GM19452 (cell line): Measurements from ENCODE around the gene IFT122.
"Not testable (repeated sequence)": the region's sequence is repeated elsewhere in the genome, so short reads cannot be mapped to it uniquely, and the experiment has no call there.

Experiments
- ATAC-seq: cut with Tn5 transposase; IDR thresholded peaks from one replicate; pipeline ENCODE4 v1.9.1; 2021; ENCODE audit not compliant: unreplicated experiment

Gene IFT122

DNA sequence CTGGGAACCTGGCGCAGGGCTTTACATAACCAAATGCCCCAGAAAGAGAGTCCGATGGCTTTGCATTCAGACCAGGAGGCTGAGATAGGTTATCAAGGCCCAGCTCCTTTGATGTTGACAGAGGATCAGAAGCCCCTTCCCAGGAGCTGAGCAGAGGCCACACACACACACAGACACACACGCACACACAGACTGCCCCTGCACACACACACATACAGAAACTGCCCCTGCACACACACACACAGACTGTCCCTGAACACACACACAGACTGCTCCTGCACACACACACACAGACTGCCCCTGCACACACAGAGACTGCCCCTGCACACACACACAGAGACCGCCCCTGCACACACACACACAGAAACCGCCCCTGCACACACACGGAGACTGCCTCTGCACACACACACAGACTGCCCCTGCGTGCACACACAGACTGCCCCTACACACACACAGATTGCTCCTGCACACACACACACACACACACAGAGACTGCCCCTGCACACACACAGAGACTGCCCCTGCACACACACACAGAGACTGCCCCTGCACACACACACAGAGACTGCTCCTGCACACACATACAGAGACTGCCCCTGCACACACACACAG, 75.9 kb downstream of the IFT122 start:
- ATAC-seq, result not testable (repeated sequence)

GRCh38 chr3:129517516-129517915, 77.5 kb downstream of the IFT122 start:
- ATAC-seq, result no peak

DNA sequence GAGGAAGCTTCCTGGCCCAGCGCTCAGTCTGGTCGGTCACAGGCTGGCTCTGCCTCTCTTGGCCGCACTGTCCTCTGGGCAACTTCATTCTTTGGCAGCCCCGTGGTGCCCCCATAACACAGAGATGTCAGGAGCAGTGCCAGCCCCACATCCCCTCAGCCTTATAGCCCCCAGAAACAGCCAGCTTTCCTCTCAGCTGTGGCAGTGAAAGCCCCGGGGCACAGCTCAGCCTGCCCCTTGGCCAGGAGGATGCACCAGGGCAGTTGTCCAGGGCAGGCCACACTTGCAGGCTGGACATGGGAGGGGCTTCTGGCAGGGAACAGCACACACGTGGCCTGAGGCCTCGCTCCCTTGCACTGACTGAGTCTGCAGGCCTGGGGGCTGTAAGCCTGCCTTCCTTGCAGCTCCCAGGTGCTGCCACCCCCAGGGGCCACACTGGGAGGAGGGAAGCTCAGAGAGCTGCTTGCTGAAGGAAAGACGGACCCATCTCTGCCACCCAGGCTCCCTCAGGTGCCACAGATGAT, 78.1 kb downstream of the IFT122 start:
- ATAC-seq, result no peak

- no peak for ATAC-seq
Measured at GRCh38 chr3:129518581-129518980, 78.6 kb downstream of the IFT122 start.

GRCh38 chr3:129519449-129519848, 79.4 kb downstream of the IFT122 start:
- no peak for ATAC-seq

DNA sequence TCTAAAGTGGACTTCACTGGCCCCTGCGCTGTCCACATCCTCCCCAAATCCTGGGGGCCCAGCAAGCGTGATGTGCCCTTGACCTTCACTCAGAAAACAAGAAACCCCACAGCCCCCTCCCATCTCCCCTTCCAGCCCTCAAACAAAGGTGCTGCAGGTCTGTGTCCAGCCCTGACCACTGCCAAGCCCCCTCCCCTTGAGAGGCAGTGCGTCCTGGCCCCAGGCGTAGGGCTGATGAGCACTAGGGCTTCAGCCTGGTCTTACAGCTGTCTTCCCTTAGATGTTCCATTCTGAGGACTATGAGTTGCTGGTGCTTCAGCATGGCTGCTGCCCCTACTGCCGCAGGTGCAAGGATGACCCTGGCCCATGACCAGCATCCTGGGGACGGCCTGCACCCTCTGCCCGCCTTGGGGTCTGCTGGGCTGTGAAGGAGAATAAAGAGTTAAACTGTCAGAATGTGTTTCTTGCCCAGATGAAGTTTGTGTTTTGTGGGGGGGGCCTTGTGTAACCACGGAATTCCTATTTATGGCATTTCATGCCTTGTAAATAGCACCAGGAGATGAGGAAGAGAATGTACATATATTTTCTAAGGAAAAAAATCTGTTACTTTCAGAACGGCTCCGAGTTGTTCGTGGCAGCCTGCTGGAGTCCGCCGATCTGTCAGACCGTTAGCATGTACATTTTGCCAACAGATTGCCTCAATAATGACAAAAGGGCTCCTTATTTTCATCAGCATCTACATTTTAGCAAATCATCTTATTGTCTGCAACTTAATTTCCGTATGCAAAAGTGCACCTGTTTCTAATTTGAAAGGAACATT, 80.1 kb downstream of the IFT122 start:
- no peak for ATAC-seq

GRCh38 chr3:129520960-129521359, 80.9 kb downstream of the IFT122 start:
- no peak for ATAC-seq

DNA sequence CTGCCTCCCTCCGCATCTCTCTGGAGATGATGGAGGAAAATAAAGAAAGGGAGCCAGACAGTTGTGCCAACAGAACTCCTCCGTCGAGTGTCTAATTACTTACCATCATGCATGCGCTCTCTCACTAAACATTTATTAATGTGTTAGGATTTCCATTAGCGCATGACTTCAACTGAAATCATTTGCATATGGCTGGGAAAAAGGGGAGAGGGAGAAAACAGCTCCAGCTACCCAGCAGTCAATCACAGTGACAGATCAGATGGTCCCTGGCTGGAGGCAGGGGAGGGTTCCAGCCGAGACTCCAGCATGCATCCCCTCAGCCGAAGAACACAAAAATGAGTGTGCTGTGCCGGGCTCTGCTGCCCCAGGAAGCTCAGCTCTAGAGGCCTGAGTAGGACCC, 81.6 kb downstream of the IFT122 start:
- ATAC-seq, result no peak

DNA sequence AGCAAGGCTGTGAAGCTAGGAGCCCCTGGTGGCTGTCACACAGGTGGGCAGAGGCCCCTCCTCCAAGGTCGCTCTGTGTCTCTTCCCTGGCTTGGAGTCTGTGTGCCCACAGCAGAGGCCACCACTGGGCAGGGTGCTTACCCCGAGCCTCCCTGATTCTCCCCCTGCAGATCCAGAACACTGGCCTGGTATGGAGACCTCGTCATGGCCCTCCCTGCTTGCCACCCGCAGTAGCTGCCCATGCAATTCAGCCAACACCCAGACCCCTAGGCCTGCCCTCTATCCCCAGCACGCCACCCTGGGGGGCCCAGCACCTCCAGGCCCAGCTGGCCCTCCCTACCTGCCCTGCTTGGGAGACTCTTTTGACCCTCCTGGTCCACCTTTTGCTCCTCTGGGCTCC, 82.9 kb downstream of the IFT122 start:
- no peak for ATAC-seq

- ATAC-seq, result no peak
Measured at GRCh38 chr3:129524081-129524480, 84.1 kb downstream of the IFT122 start.

DNA sequence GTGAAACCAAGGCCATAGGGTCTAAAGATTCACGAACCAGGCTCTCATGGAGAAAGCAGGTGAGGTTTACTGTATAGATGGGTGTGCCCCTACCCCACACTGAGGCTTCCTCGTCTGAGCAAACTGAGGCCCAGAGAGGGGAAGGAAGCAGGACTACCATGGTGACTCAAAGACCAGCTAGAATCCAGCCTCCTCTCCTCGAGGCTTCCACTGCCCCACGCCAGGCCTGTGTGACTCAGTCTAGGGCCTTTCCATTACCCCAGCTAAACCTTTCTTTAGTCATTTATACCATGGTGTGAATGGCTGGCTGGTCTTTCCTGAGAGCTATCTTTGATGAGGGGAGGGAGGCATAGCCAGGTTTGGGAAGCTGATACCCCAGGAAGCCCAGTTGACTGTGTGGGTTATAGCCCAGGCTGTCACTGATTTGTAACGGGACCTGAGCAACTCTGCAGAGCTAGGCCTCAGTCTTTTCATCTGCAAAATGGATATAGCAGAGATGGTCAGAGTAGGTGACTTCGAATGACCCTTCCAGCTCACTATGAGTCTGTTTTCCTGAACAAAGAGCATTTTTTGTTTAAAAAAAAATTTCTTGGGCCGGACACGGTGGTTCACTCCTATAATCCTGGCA, 85.4 kb downstream of the IFT122 start:
- ATAC-seq, result no peak

DNA sequence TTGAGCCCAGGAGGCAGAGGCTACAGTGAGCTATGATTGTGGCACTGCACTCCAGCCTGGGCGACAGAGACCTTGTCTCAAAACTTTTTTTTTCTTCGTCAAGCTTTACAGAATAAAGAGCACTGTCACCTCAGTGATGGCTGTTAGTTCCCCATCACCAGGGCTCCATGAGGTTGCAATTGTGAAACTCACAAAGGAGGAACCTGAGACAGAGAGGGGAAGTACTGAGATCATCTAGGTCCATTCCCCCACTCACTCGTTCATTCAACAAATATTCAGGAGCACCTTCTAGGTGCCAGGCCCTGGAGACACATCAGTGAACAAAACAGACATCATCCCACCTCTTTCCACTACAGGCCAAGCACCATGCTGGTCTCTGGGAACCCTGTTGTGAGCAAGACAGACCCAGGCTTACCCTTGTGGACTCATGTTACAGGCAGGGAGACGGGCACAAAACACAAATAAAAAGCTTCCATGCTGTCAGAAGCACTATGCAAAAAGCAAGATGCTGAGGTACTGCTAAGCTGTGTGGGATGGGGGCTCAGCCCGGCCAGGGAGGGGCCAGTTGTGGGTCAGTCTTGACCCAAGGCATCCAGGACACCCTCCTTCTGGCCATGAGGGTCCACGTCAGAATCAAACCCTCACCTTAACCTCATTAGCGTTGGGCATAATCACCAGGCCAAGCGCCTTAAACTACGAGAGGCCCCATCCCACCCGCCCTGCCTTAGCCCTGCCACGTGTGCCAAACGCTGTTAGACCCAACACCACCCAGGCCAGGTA, 86.3 kb downstream of the IFT122 start:
- ATAC-seq, result peak; percentile 88

GRCh38 chr3:129527262-129527661, 87.2 kb downstream of the IFT122 start:
- no peak for ATAC-seq

DNA sequence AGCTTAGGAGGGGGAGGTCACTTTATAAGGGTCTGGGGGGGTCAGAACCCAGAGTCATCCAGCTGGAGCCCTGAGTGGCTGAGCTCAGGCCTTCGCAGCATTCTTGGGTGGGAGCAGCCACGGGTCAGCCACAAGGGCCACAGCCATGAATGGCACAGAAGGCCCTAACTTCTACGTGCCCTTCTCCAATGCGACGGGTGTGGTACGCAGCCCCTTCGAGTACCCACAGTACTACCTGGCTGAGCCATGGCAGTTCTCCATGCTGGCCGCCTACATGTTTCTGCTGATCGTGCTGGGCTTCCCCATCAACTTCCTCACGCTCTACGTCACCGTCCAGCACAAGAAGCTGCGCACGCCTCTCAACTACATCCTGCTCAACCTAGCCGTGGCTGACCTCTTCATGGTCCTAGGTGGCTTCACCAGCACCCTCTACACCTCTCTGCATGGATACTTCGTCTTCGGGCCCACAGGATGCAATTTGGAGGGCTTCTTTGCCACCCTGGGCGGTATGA, 88.6 kb downstream of the IFT122 start, which contains the start of gene RHO:
Gene RHO (plus strand): TSS at position 51 of the 512 bp plus-strand sequence. CDS start 95 bp downstream, at position 146.
- no peak for ATAC-seq

GRCh38 chr3:129529436-129530210, 89.6 kb downstream of the IFT122 start:
- ATAC-seq, result no peak

- no peak for ATAC-seq
Measured at GRCh38 chr3:129530251-129530791, 90.3 kb downstream of the IFT122 start.

GRCh38 chr3:129530821-129531220, 90.8 kb downstream of the IFT122 start:
- ATAC-seq, result no peak

DNA sequence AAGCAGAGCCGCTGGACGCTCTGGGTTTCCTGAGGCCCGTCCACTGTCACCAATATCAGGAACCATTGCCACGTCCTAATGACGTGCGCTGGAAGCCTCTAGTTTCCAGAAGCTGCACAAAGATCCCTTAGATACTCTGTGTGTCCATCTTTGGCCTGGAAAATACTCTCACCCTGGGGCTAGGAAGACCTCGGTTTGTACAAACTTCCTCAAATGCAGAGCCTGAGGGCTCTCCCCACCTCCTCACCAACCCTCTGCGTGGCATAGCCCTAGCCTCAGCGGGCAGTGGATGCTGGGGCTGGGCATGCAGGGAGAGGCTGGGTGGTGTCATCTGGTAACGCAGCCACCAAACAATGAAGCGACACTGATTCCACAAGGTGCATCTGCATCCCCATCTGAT, 91.7 kb downstream of the IFT122 start:
- no peak for ATAC-seq

DNA sequence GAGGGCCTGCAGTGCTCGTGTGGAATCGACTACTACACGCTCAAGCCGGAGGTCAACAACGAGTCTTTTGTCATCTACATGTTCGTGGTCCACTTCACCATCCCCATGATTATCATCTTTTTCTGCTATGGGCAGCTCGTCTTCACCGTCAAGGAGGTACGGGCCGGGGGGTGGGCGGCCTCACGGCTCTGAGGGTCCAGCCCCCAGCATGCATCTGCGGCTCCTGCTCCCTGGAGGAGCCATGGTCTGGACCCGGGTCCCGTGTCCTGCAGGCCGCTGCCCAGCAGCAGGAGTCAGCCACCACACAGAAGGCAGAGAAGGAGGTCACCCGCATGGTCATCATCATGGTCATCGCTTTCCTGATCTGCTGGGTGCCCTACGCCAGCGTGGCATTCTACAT, 92.2 kb downstream of the IFT122 start:
- ATAC-seq, result no peak

GRCh38 chr3:129533406-129533805, 93.4 kb downstream of the IFT122 start:
- ATAC-seq, result no peak
